ENCODE measurements around the gene MC1R.
"Not testable (repeated sequence)": the region's sequence is repeated elsewhere in the genome, so short reads cannot be mapped to it uniquely, and the experiment has no call there.

Gene MC1R

DNA sequence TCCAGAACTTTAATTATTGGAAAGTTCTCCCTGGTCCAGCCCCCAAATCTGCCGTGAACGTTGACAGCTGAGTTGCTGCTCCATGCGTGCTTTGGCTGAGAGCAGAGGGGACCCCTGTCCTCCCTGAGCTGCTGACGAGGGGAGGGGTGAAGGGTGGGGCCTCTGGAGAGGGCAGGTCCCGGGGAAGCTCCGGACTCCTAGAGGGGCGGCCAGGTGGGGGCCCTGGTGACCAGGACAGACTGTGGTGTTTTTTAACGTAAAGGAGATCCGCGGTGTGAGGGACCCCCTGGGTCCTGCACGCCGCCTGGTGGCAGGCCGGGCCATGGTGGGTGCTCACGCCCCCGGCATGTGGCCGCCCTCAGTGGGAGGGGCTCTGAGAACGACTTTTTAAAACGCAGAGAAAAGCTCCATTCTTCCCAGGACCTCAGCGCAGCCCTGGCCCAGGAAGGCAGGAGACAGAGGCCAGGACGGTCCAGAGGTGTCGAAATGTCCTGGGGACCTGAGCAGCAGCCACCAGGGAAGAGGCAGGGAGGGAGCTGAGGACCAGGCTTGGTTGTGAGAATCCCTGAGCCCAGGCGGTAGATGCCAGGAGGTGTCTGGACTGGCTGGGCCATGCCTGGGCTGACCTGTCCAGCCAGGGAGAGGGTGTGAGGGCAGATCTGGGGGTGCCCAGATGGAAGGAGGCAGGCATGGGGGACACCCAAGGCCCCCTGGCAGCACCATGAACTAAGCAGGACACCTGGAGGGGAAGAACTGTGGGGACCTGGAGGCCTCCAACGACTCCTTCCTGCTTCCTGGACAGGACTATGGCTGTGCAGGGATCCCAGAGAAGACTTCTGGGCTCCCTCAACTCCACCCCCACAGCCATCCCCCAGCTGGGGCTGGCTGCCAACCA lies at the start of gene MC1R:
MC1R (plus strand) TSS at position 410 of the 895 bp plus-strand sequence; CDS start at position 807, 397 bp downstream.
- H3K27ac Mint-ChIP-seq, result peak within 1 kb of the TSS; percentile 84
- DNase-seq (ENCODE audit: low spot score), result no peak
- peaks cover 10% of the 10 kb centered on the region for H3K36me3 Mint-ChIP-seq (ENCODE audit: low read depth)
- peak within 1 kb of the TSS; percentile 79 for H3K4me3 Mint-ChIP-seq
- H3K4me1 Mint-ChIP-seq (ENCODE audit: low read depth), result peaks cover 25% of the 10 kb centered on the region
- H3K27me3 Mint-ChIP-seq (ENCODE audit: low read depth), result peaks cover 24% of the 10 kb centered on the region
- no peaks in the 10 kb centered on the region for H3K9me3 Mint-ChIP-seq

GRCh38 chr16:89869911-89870310 lies 48.8 kb upstream of the MC1R start:
- Mint-ChIP-seq H3K36me3 (ENCODE audit: low read depth) (peaks cover 12% of the 10 kb centered on the region), H3K27me3 (ENCODE audit: low read depth) (no peaks in the 10 kb centered on the region), H3K9me3 (peaks cover 6% of the 10 kb centered on the region), H3K27ac (no peak overlapping the region), H3K4me3 (no peak overlapping the region), H3K4me1 (ENCODE audit: low read depth) (peaks cover 5% of the 10 kb centered on the region)
- DNase-seq (ENCODE audit: low spot score), result no peak

DNA sequence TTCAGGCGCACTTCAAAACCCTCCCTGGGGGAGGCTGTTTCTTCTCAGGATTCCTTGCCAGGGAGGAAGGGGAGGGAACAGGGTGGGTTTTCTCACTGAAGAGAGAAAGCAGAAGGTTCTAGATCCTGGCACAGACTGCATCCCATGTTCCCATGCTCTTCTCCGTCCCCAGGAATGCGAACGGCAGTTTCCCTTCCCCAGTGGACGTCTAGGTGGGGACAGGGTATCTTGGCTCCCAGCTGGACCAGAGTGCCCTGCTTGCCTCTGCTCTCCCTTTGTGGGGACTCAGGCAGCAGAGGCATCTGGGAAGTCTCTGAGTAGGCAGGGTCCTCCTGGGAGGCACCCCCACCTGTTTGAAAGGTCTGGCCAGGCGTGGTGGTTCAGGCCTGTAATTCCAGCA lies 48.2 kb upstream of the MC1R start:
- Mint-ChIP-seq H3K4me1 (ENCODE audit: low read depth) (peaks cover 7% of the 10 kb centered on the region), H3K27ac (no peak overlapping the region), H3K4me3 (no peak overlapping the region), H3K36me3 (ENCODE audit: low read depth) (peaks cover 17% of the 10 kb centered on the region), H3K9me3 (peaks cover 12% of the 10 kb centered on the region), H3K27me3 (ENCODE audit: low read depth) (no peaks in the 10 kb centered on the region)
- no peak for DNase-seq (ENCODE audit: low spot score)

GRCh38 chr16:89871895-89872294 lies 46.8 kb upstream of the MC1R start:
- Mint-ChIP-seq H3K27ac (no peak overlapping the region), H3K4me1 (ENCODE audit: low read depth) (peaks cover 7% of the 10 kb centered on the region), H3K4me3 (peak overlapping the region; percentile 94), H3K36me3 (ENCODE audit: low read depth) (peaks cover 20% of the 10 kb centered on the region), H3K27me3 (ENCODE audit: low read depth) (no peaks in the 10 kb centered on the region), H3K9me3 (peaks cover 12% of the 10 kb centered on the region)
- DNase-seq (ENCODE audit: low spot score), result no peak

GRCh38 chr16:89873109-89873971 lies 45.3 kb upstream of the MC1R start, which contains the start of gene TCF25:
TSS of gene TCF25 (plus strand) at chr16:89873592. CDS start at chr16:89873668, 76 bp downstream.
- DNase-seq (ENCODE audit: low spot score), result peak; percentile 83
- peaks cover 26% of the 10 kb centered on the region for H3K36me3 Mint-ChIP-seq (ENCODE audit: low read depth)
- H3K4me3 Mint-ChIP-seq, result peak within 1 kb of the TSS; percentile 94
- H3K27ac Mint-ChIP-seq, result peak within 1 kb of the TSS; percentile 99
- peaks cover 9% of the 10 kb centered on the region for H3K4me1 Mint-ChIP-seq (ENCODE audit: low read depth)
- H3K27me3 Mint-ChIP-seq (ENCODE audit: low read depth), result no peaks in the 10 kb centered on the region
- peaks cover 9% of the 10 kb centered on the region for H3K9me3 Mint-ChIP-seq

DNA sequence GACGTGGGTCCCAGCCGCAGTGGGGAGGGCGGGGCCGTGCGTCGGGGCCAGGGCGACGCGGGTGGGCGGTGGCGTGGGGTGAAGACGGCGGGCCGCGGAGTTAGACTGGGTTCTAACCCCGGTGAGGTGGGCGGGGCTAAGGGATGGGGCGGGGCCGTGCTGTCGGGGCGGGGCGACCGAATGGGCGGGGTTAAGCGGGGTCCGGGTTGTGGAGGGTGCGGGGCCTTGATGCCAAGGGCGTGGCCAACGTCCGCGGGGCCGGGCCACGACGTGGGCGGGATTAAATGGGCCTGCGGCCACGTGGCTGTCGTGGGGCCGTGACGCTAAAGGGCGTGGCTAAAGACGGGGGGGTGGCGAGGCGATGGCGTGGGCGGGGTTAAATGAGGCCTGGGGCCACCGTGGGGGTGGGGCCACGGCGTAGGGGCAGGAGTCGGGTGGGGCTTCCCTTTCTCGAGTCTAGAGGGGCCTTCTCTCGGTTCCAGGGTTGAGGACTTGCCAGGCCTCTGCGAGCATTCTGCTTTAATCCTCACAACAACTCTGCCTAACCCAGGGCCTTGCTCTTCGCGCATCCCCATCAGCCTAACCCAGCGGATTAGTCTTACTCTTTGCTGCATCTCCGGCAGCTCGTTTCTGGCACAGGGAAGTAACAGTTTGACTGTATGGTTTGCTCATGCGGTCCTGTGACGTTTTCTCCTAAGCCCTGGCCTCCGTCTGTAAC lies 44.5 kb upstream of the MC1R start:
- Mint-ChIP-seq H3K9me3 (peaks cover 9% of the 10 kb centered on the region), H3K4me3 (peak overlapping the region; percentile 94), H3K4me1 (ENCODE audit: low read depth) (peaks cover 9% of the 10 kb centered on the region), H3K27me3 (ENCODE audit: low read depth) (no peaks in the 10 kb centered on the region), H3K36me3 (ENCODE audit: low read depth) (peaks cover 29% of the 10 kb centered on the region), H3K27ac (peak overlapping the region; percentile 99)
- DNase-seq (ENCODE audit: low spot score), result peak; percentile 93

- not testable (repeated sequence) for H3K4me1 Mint-ChIP-seq (ENCODE audit: low read depth); H3K27ac Mint-ChIP-seq; H3K9me3 Mint-ChIP-seq; H3K4me3 Mint-ChIP-seq; DNase-seq (ENCODE audit: low spot score); H3K27me3 Mint-ChIP-seq (ENCODE audit: low read depth)
- H3K36me3 Mint-ChIP-seq (ENCODE audit: low read depth), result peaks cover 53% of the 10 kb centered on the region
Observed at GRCh38 chr16:89879123-89879522, 39.5 kb upstream of the MC1R start.

DNA sequence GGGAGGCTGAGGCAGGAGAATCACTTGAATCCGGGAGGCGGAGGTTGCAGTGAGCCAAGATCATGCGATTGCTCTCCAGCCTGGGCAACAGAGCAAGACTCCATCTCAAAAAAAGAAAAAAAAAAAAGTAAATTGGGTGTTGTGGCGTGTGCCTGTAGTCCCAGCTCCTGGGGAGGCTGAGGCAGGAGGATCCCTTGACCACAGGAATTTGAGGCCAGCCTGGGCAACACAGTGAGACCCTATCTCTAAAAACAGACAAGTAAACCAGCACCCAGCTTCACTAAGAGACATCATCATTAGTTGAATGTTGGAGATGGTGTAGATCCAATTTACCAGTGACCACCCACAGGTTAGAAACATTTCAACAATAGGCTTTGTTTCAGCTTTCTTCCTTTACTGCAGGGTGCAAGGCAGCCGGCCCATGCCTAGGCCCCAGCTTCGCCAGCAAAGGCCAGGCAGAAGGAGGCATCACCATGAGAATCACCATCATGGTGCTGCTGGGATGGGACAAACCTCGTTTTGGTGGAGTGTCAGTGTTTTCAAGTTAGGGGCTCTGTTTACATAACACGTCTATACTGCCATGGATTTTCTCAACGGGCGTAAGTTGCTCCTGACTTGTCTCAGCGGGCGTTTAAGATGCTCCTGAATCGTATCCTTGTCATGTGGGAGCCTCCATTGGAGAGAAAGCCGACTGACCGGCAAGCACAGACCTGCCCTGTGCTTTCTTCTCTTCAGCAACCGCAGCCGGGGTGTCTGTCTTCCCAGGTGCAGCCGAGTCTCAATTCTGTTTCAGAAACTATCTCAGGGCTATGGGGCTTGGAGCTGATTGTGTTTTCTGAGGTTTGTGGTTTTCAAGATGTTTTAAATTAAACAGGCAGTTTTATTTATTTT lies 37.9 kb upstream of the MC1R start:
- H3K4me1 Mint-ChIP-seq (ENCODE audit: low read depth), result peaks cover 4% of the 10 kb centered on the region
- H3K36me3 Mint-ChIP-seq (ENCODE audit: low read depth), result peaks cover 53% of the 10 kb centered on the region
- H3K27ac Mint-ChIP-seq, result no peak overlapping the region
- no peak for DNase-seq (ENCODE audit: low spot score)
- no peaks in the 10 kb centered on the region for H3K27me3 Mint-ChIP-seq (ENCODE audit: low read depth)
- peaks cover 4% of the 10 kb centered on the region for H3K9me3 Mint-ChIP-seq
- H3K4me3 Mint-ChIP-seq, result no peak overlapping the region

- H3K36me3 Mint-ChIP-seq (ENCODE audit: low read depth), result peaks cover 50% of the 10 kb centered on the region
- no peak for DNase-seq (ENCODE audit: low spot score)
- no peak overlapping the region for H3K4me3 Mint-ChIP-seq
- H3K4me1 Mint-ChIP-seq (ENCODE audit: low read depth), result peaks cover 4% of the 10 kb centered on the region
- H3K9me3 Mint-ChIP-seq, result peaks cover 4% of the 10 kb centered on the region
- no peaks in the 10 kb centered on the region for H3K27me3 Mint-ChIP-seq (ENCODE audit: low read depth)
- no peak overlapping the region for H3K27ac Mint-ChIP-seq
Observed at GRCh38 chr16:89881368-89881730, 37.3 kb upstream of the MC1R start.

DNA sequence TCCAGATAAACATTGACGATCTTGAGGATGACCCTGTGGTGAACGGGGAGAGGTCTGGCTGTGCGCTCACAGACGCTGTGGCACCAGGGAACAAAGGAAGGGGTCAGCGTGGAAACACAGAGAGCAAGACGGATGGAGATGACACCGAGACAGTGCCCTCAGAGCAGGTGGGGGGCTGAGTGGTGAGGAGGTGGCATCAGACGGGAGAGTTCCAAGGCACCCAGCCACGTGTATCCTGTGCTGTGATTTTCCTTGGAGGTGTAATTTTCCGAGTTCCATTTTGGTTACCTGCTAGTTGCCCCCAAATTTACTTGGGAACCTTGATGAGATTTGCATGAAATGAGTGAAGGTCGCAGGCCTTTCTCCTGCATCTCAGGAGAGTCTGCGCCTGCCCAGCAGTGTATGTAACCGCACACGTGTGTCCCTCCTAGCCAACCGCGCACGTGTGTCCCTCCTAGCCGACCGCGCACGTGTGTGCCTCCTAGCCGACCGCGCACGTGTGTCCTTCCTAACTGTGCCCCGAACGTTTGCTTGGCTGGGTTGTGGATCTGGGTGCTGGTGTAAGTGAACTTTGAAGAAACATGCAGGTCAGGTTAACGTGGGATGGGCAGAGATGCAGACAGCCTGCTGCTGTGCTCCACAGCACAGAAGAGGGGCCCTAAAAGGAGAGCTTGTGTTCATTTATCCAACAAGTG lies 35.2 kb upstream of the MC1R start:
- Mint-ChIP-seq H3K4me3 (no peak overlapping the region), H3K27ac (no peak overlapping the region), H3K4me1 (ENCODE audit: low read depth) (peaks cover 3% of the 10 kb centered on the region), H3K27me3 (ENCODE audit: low read depth) (no peaks in the 10 kb centered on the region), H3K36me3 (ENCODE audit: low read depth) (peaks cover 50% of the 10 kb centered on the region), H3K9me3 (no peaks in the 10 kb centered on the region)
- no peak for DNase-seq (ENCODE audit: low spot score)

DNA sequence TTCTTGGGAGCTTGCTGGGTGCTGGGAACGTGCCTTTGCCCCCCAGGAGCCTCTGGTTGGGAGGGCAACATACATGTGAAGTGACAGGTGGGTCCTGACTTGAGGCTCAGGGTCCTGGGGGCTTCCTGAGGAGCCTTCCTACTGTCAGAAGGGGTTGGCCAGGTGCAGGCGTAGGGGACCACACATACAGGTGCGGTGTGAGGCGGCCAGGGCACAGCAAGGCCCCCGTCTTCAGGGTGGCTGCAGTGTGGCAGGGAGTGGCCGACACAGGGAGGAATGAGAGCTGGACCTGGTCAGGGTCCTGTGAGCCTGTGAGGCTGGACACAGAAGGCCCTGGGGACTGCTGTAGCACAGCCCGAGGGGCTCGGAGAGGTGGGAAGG lies 34.6 kb upstream of the MC1R start:
- H3K9me3 Mint-ChIP-seq, result no peaks in the 10 kb centered on the region
- no peaks in the 10 kb centered on the region for H3K27me3 Mint-ChIP-seq (ENCODE audit: low read depth)
- peaks cover 3% of the 10 kb centered on the region for H3K4me1 Mint-ChIP-seq (ENCODE audit: low read depth)
- H3K36me3 Mint-ChIP-seq (ENCODE audit: low read depth), result peaks cover 48% of the 10 kb centered on the region
- no peak overlapping the region for H3K27ac Mint-ChIP-seq
- no peak overlapping the region for H3K4me3 Mint-ChIP-seq
- no peak for DNase-seq (ENCODE audit: low spot score)

- H3K27ac Mint-ChIP-seq, result no peak overlapping the region
Observed at GRCh38 chr16:89887243-89887642, 31.4 kb upstream of the MC1R start.

More at GRCh38 chr16:89887243-89887642, 31.4 kb upstream of the MC1R start:
- no peaks in the 10 kb centered on the region for H3K27me3 Mint-ChIP-seq (ENCODE audit: low read depth)
- H3K36me3 Mint-ChIP-seq (ENCODE audit: low read depth), result peaks cover 55% of the 10 kb centered on the region
- peaks cover 5% of the 10 kb centered on the region for H3K4me1 Mint-ChIP-seq (ENCODE audit: low read depth)
- H3K4me3 Mint-ChIP-seq, result no peak overlapping the region
- DNase-seq (ENCODE audit: low spot score), result no peak
- H3K9me3 Mint-ChIP-seq, result no peaks in the 10 kb centered on the region

Measured in T-helper 2 cell treated with Interferon-gamma antibody and Interleukin-4, amounts not matched to agents 5 μg/mL and 100 μg/mL, for 36 hours (primary cell).